H1 (cell line): ENCODE measurements around the gene UVSSA. TPM values are rescaled to one million over a fixed set of nuclear protein-coding genes. Genes with fewer than 3 reads are reported as not detected.

ENCODE experiments used
- CTCF ChIP-seq, 3 experiments: IDR thresholded peaks; 1 replicate in 2 of 3; 2 replicates in 1 of 3; pipeline versions ENCODE4 v1.5.1 to v1.6.1; 2011; ENCODE audit warnings: low read length in 3 of 3, mild to moderate bottlenecking in 3 of 3, inconsistent platforms in 2 of 3, low read depth in 1 of 3, moderate library complexity in 1 of 3; ENCODE audit not compliant: insufficient read depth in 1 of 3; ENCODE audit errors: control extremely low read depth in 1 of 3
- GABPA ChIP-seq: IDR thresholded peaks from 2 replicates; pipeline ENCODE4 v1.6.1; 2011; ENCODE audit warnings: mild to moderate bottlenecking, low read length, moderate library complexity, borderline replicate concordance; ENCODE audit not compliant: insufficient read depth
- KDM4A ChIP-seq: IDR thresholded peaks from one replicate; pipeline ENCODE4 v1.7.1; 2012; ENCODE audit warnings: low read depth, mild to moderate bottlenecking, moderate library complexity, low read length, inconsistent platforms; ENCODE audit not compliant: severe bottlenecking
- KDM5A ChIP-seq: fragments of 200-600 bp; IDR thresholded peaks from 2 replicates; pipeline ENCODE4 v1.7.1; 2012; ENCODE audit warnings: mild to moderate bottlenecking, low read length, inconsistent platforms, mixed read lengths
- MAFK ChIP-seq: IDR thresholded peaks from 2 replicates; pipeline ENCODE4 v1.6.1; 2012; ENCODE audit warnings: low read depth, mild to moderate bottlenecking, improper control_type of control experiment, low read length
- MAX ChIP-seq: IDR thresholded peaks from 2 replicates; pipeline ENCODE4 v1.6.1; 2012; ENCODE audit warnings: inconsistent platforms
- POU5F1 ChIP-seq: IDR thresholded peaks from 2 replicates; pipeline ENCODE4 v1.6.1; 2011; ENCODE audit warnings: low read depth, mild to moderate bottlenecking, low read length, moderate library complexity
- polyA plus RNA-seq, 7 experiments: library from polyadenylated mRNA; depleted of rRNA in 3 of 7; stranded (reverse) in 5 of 7; unstranded in 2 of 7; fragments of >200 nt in 5 of 7; fragments of 200-250 nt in 2 of 7; gene quantifications; 1 replicate in 5 of 7; 2 replicates in 1 of 7; 4 replicates in 1 of 7; pipeline versions ENCODE4 v1.2.1 to v1.2.3, GENCODE V29; 2011 to 2013; ENCODE audit warnings: missing spikeins in 2 of 7, mixed read lengths in 2 of 7
- total RNA-seq: library from RNA; stranded (reverse); fragmentation: NEBNext Ultra II Directional; extraction: Animal tissue kit (Norgen Biotek cat#: 25700); gene quantifications from 2 replicates; pipeline ENCODE4 v1.2.1, GENCODE V29; 2021

UVSSA gene
- total and polyA plus RNA-seq, 2 of the 8 experiments (the other 6 are each of a cell fraction or from before 2014, with no cell fraction given): 14.5 to 19.4 TPM

DNA sequence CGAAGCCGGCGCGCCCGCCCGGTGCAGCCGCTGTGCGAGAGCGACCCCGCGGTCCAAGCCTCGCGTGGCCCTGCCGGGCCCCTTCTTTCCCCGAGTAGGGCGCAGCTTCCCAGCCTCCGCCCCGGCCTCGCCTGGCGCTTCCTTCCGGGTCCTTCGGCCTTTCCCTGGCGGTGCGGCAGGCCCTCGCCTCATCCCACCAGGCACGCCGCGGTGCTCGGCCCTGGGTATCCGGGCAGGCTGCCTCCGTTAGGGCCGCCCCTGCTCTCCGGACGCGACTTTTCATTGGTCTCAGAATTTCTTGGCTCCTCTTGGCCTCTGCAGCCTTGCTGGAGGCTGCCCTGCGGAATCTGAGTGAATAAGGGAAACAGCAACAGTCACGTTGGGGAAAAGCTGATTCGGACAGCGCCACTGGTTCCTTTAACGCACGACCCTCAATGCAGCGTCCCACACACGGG is 429 bp downstream of the UVSSA start (continued):
- TF ChIP-seq POU5F1 (no peak), MAX (0 out of 2 replicates have a peak, but pooled peaks have one; percentile 25), KDM4A (peak; percentile 70), GABPA (peak; percentile 35; the same call in 1 of the 2 replicates), CTCF (IDR thresholded peaks at IDR 0.05; ENCODE audit: control extremely low read depth in 1 of 3, insufficient read depth in 1 of 3, low read depth in 1 of 3, low read length in 3 of 3) (no peak), KDM5A (no peak), MAFK (no peak)
